Uterus (tissue), 4 donors: Measurements from ENCODE around the gene NCAM1. TPM values are rescaled to one million over a fixed set of nuclear protein-coding genes. Genes with fewer than 3 reads are reported as not detected.

Experiments
- DNase-seq, 2 donors: peaks; one replicate each; pipeline ENCODE4 v3.0.0-alpha.2; 2019 to 2020
- H3K27ac ChIP-seq, 2 donors: fragments of 200-600 bp; sonication (generic); 1 replicate in 1 of 2; 2 replicates in 1 of 2; pipeline ENCODE4 v1.5.1; 2016 to 2018
- H3K27me3 ChIP-seq, 2 donors: fragments of 200-600 bp; sonication (generic); one replicate each; pipeline ENCODE4 v1.5.1; 2018 to 2019; ENCODE audit warnings: control low read depth in 1 of 2
- H3K36me3 ChIP-seq, 2 donors: fragments of 200-600 bp; sonication (generic); one replicate each; pipeline ENCODE4 v1.5.1; 2019; ENCODE audit warnings: control low read depth in 1 of 2
- H3K4me1 ChIP-seq, 2 donors: fragments of 200-600 bp; sonication (generic); one replicate each; pipeline ENCODE4 v1.5.1; 2018 to 2019; ENCODE audit warnings: control low read depth in 1 of 2
- H3K4me3 ChIP-seq, 2 donors: fragments of 200-600 bp; sonication (generic); 1 replicate in 1 of 2; 2 replicates in 1 of 2; pipeline ENCODE4 v1.5.1; 2018 to 2019; ENCODE audit warnings: mild to moderate bottlenecking in 1 of 2
- H3K9me3 ChIP-seq, 2 donors: fragments of 200-600 bp; sonication (generic); one replicate each; pipeline ENCODE4 v1.5.1; 2019; ENCODE audit warnings: control low read depth in 1 of 2
- CTCF ChIP-seq, 4 experiments: fragments of 200-600 bp in 2 of 4; fragments of 450-650 bp in 2 of 4; sonication (generic) in 2 of 4; IDR thresholded peaks; one replicate each; pipeline ENCODE4 v1.5.1; 2016 to 2019; ENCODE audit warnings: antibody characterized with exemption in 4 of 4, mild to moderate bottlenecking in 2 of 4, moderate library complexity in 1 of 4
- POLR2A ChIP-seq, 2 donors: fragments of 450-650 bp; IDR thresholded peaks; one replicate each; pipeline ENCODE4 v1.6.1; 2016; ENCODE audit warnings: antibody characterized with exemption in 2 of 2, mild to moderate bottlenecking in 1 of 2, moderate library complexity in 1 of 2
- intact Hi-C: fragments of 100-400 bp; cut with DNase I; formaldehyde crosslinking; loops from one replicate; pipeline ENCODE4 v1.15.1; 2023; ENCODE audit warnings: low total_unique reads
- total RNA-seq, 4 donors: library from RNA; depleted of rRNA in 3 of 4; stranded (reverse); fragments of >200 nt in 3 of 4; gene quantifications; one replicate each; pipeline versions ENCODE4 v1.1.0 to v1.2.4, GENCODE V29; 2014 to 2023
- donor health status: DM: yes; HTN: yes; CAD: no.

The NCAM1 gene
- total RNA-seq, 4 donors from 2014 or later, result 54.4 to 210 (median 171) TPM

GRCh38 chr11:113134626-113135025, 173.4 kb downstream of the NCAM1 start:
- no peak for DNase-seq
- H3K4me3 ChIP-seq, result no peak overlapping the region
- no peaks in the 10 kb centered on the region for H3K4me1 ChIP-seq
- H3K36me3 ChIP-seq, result no peaks in the 10 kb centered on the region
- TF ChIP-seq CTCF (IDR thresholded peaks at IDR 0.05) (no peak), POLR2A (IDR thresholded peaks at IDR 0.05) (no peak)
- intact Hi-C loops, result no loop called here
- H3K27ac ChIP-seq, result no peak overlapping the region
- no peaks in the 10 kb centered on the region for H3K9me3 ChIP-seq
- no peaks in the 10 kb centered on the region for H3K27me3 ChIP-seq

- DNase-seq, result no peak
- Histone ChIP-seq H3K4me1 (no peaks in the 10 kb centered on the region), H3K9me3 (no peaks in the 10 kb centered on the region), H3K27ac (no peak overlapping the region), H3K36me3 (no peaks in the 10 kb centered on the region), H3K27me3 (no peaks in the 10 kb centered on the region), H3K4me3 (no peak overlapping the region)
- intact Hi-C loops, result no loop called here
- no peak for TF ChIP-seq POLR2A (IDR thresholded peaks at IDR 0.05)
Measured at GRCh38 chr11:113137713-113138529, 176.7 kb downstream of the NCAM1 start.

GRCh38 chr11:113138731-113139130, 177.5 kb downstream of the NCAM1 start:
- H3K4me3 ChIP-seq, result no peak overlapping the region
- no peak for DNase-seq
- intact Hi-C loops, result no loop called here
- H3K4me1 ChIP-seq, result no peaks in the 10 kb centered on the region
- no peak for TF ChIP-seq POLR2A (IDR thresholded peaks at IDR 0.05)
- no peaks in the 10 kb centered on the region for H3K27me3 ChIP-seq
- no peaks in the 10 kb centered on the region for H3K36me3 ChIP-seq
- no peak overlapping the region for H3K27ac ChIP-seq
- H3K9me3 ChIP-seq, result no peaks in the 10 kb centered on the region

DNA sequence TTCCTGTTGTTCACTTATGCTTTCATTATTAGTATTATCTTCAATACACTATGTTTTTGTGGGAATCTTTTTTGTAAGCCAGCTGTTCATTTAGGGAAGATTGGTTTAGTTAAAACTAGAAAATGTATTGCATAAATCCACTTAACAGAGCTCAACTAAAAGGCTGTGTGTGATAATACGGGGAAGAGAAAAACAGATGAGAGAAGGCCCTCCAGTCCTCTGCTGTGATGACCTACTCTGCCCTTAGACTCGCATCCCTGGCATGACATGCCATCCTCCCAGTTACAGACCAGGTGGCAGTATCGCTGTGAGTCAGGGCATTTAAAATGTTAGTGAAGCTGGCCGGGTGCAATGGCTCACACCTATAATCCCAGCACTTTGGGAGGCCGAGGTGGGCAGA, 179.8 kb downstream of the NCAM1 start:
- no peak for TF ChIP-seq POLR2A (IDR thresholded peaks at IDR 0.05)
- TF ChIP-seq CTCF (IDR thresholded peaks at IDR 0.05), result no peak
- intact Hi-C loops, result no loop called here
- no peaks in the 10 kb centered on the region for H3K27me3 ChIP-seq
- H3K4me3 ChIP-seq, result no peak overlapping the region
- no peaks in the 10 kb centered on the region for H3K4me1 ChIP-seq
- H3K27ac ChIP-seq, result no peak overlapping the region
- H3K36me3 ChIP-seq, result no peaks in the 10 kb centered on the region
- DNase-seq, result no peak
- no peaks in the 10 kb centered on the region for H3K9me3 ChIP-seq

DNA sequence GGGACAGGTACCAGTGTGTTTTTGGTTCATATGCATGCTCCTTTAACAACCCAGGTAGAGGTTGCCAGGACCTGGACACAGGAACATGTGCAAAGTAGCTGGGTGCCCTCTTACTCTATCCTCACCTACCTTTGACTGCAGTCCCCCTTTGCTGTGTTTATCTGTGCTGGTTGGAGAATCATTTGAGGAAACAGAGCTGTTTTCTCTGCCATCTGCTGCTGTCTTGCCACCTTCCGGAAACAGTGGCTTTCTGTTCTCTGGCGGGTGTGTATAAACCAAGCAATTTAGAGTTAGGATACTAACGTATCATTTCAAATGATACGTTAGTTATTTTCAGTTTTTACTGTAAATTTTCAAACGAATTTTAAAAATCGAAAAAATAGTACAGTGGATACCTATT, 181.3 kb downstream of the NCAM1 start:
- Histone ChIP-seq H3K27me3 (no peaks in the 10 kb centered on the region), H3K4me1 (no peaks in the 10 kb centered on the region), H3K27ac (no peak overlapping the region), H3K36me3 (no peaks in the 10 kb centered on the region), H3K4me3 (no peak overlapping the region), H3K9me3 (no peaks in the 10 kb centered on the region)
- TF ChIP-seq POLR2A (IDR thresholded peaks at IDR 0.05) (no peak), CTCF (IDR thresholded peaks at IDR 0.05) (no peak)
- DNase-seq, result no peak
- intact Hi-C loops, result no loop called here

GRCh38 chr11:113147249-113147648, 186.0 kb downstream of the NCAM1 start:
- no peaks in the 10 kb centered on the region for H3K27me3 ChIP-seq
- no peak overlapping the region for H3K27ac ChIP-seq
- H3K4me1 ChIP-seq, result no peaks in the 10 kb centered on the region
- no peaks in the 10 kb centered on the region for H3K36me3 ChIP-seq
- no peak overlapping the region for H3K4me3 ChIP-seq
- intact Hi-C loops, result no loop called here
- no peaks in the 10 kb centered on the region for H3K9me3 ChIP-seq
- DNase-seq, result no peak
- TF ChIP-seq POLR2A (IDR thresholded peaks at IDR 0.05) (no peak), CTCF (IDR thresholded peaks at IDR 0.05) (no peak)
